ENCODE results near the gene PCSK6.
"Not testable (repeated sequence)": the region's sequence is repeated elsewhere in the genome, so short reads cannot be mapped to it uniquely, and the experiment has no call there.

PCSK6 gene

GRCh38 chr15:101481917-101482525 is 7.5 kb downstream of the PCSK6 start:
- DNase-seq (ENCODE audit: low spot score) = no peak

DNA sequence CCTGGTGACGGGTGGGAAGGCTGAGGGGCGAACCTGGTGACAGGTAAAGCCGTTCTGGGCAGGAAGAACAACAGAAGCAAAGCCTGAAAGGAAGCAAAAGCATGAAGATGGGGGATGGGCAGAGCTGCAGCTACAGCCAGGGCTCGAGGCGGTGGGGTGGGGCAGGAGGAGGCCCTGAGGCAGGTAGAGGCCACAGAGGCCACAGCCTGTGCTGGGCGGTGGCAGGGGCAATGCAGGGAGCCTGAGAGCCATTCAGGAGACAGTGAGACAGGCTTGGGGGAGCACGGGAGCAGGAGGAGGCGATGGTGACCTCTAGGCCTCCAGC is 8.2 kb downstream of the PCSK6 start:
- DNase-seq (ENCODE audit: low spot score) = no peak

DNA sequence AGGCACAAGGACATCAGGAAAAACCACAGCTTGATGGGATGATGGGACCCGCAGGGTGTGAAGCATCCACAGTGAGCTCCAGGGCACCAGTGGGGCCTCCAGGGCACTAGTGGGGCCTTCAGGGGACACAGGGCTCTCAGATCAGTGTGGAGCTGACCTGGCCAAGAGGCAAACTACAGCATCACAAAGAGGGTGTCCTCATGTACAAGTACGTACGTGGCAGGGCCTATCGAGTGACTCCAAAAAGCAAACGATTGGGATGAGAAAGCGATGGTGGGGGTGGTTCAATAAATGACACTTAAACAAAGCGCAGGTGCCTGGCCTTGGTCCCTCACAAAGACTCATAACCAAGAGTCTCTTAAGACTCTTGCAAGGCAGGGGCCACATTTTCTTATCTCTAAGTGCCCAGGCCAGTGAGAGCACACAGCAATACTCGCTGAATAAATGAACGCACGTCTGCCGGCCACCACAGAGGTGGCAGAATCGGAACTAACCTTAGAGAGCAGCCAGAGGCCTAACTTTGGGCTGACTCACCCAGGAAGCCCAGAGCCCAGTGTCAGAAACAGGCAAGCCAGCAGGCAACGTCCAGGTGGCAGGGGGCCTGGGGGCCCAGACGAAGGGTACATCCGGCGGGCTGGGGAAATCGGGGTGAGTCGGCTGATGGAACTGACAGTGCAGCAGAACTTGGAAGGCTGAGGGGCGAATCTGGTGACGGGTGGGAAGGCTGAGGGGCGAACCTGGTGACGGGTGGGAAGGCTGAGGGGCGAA is 8.7 kb downstream of the PCSK6 start:
- no peak for DNase-seq (ENCODE audit: low spot score)

DNA sequence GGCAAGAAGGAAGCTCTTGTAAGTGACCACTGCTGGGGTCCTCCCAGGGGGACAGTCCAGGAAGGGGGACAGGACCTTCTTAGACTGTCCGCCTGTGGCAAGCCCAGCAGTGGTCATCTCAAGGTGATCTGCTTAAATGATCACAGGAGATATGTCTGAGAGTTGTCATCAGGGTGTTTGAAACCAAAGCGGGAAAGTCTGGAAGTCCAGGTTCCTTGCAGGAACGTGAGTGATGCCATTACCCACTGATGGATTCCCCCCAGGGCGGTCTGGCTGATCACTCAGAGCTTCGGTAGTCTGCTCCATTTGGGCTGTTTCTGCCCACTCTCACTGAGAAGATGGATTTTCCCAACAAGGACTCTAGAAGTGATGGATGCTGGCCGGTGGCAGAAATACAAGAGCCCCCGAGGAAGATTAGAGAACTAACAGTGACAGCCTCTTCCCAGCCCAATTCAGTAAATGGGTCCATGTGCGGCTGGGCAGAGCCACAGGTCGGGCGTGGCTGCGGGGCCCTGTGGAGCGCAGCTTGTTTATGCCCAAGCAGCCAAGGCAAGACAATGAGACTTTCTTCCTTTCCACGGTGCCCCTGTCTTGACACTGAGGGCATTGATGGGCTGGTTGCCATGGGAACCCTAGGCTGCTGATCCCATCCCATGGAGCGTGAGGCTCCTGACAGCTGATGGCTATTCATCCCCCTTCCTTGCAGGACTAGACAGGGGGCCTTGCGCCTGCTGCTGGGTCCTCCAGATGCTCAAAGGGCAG is 9.5 kb downstream of the PCSK6 start:
- DNase-seq (ENCODE audit: low spot score) = no peak

DNA sequence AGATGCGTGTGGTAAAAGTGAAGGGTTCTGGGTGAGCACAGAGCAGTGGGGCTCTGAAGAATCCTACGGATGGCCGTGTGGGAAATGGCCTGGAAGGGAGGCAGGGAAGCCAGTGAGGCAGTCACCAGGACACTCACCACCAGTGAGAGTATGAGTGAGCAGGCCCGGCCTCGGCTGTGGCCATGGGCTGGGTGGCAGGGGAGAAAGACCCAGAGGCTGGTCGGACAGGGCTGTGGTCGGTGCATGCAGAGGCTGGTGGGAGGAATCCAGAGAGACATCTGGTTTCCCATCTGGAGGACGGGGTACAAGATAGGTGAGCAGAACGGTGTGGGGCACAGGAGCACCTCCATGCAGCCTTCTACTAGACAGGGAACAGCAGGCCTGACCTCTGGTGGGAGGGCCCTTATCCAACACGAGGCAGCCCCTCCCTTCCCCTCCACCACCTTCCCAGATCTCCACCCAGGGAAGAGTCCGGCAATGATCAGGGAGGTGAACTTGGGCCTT is 10.1 kb downstream of the PCSK6 start:
- DNase-seq (ENCODE audit: low spot score) = no peak

GRCh38 chr15:101478701-101479341 is 10.7 kb downstream of the PCSK6 start:
- DNase-seq (ENCODE audit: low spot score) = no peak

DNA sequence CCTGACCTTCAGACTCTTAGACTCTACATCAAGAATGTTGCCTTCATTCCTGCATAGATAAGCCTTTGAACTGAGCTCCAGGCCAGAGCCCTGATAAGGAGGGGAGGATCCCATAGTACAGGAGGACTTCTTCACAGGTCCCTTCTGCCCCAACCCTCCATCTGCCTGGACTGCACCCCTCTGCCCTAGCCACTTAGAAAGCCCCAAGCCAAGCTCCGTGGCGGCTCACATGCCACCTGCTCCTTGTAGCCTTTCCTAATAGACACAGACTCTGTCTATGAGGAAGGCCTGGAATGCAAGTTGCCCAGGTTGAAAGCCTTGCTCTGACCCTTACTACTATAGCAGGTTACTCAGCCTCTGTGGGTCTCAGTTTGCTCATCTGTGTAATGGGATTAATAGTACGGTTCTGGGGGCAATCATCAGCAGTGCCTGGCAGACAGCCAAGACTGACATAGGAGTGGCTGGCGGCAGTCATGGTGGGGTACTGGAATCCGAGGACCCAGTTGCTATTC is 11.6 kb downstream of the PCSK6 start:
- no peak for DNase-seq (ENCODE audit: low spot score)

- DNase-seq (ENCODE audit: low spot score) = no peak
Observed at GRCh38 chr15:101476756-101477155, 12.8 kb downstream of the PCSK6 start.

DNA sequence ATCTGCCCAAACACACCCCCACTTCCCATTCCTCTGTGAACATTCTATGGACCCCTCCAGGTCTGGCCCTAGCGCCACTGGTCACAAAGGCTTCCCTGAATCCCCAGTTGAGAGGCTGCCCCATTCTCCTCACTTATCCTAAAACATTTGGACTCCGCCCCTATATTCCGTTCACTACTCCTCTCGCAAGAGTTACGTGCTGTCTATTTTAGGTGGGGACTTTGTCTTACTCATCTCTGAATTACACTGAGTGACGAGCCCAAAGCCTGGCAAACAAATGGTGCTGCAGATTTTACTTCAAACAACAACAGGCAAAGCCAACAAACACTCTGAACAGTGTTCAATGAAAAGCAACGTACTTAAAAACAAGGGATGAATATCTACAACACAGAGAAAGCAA is 14.5 kb downstream of the PCSK6 start:
- DNase-seq (ENCODE audit: low spot score) = no peak

DNA sequence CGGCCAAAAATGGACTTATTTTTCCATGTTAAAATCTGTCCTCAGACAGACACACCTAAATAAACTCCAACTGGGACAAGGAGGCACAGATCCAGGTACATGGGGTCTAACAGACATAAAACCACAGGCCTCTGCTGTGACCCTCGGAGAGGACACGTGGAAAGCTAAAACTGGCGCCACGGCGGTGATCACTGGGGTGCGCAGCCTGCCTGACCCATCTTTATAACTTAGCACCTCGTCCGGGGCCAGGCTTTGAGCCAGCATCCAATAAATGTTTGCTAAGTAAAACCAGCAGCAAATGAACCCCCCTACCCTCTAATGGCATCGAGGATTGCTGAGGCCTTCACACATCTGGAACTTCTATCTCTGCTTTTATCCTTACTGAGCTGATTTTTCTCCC is 15.3 kb downstream of the PCSK6 start:
- no peak for DNase-seq (ENCODE audit: low spot score)

DNA sequence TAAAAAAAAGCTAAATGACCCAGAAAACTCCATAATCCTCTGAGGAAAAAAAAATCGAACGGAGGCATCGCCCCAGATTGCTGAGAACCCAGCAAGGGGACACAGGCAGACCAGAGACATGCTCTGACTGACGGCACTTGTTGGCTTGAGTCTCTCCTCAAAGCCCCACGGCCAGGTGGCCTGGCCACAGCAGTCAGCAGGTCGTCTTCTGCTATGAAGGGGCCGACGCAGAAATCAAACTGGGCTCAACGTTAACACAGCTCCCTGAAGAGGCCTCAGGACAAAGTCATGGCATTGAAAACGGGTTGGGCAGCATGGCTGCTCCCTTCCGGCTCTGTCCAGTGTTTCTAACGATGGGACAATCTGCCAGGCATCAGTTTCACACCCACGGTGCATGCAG is 17.5 kb downstream of the PCSK6 start:
- DNase-seq (ENCODE audit: low spot score) = no peak

DNA sequence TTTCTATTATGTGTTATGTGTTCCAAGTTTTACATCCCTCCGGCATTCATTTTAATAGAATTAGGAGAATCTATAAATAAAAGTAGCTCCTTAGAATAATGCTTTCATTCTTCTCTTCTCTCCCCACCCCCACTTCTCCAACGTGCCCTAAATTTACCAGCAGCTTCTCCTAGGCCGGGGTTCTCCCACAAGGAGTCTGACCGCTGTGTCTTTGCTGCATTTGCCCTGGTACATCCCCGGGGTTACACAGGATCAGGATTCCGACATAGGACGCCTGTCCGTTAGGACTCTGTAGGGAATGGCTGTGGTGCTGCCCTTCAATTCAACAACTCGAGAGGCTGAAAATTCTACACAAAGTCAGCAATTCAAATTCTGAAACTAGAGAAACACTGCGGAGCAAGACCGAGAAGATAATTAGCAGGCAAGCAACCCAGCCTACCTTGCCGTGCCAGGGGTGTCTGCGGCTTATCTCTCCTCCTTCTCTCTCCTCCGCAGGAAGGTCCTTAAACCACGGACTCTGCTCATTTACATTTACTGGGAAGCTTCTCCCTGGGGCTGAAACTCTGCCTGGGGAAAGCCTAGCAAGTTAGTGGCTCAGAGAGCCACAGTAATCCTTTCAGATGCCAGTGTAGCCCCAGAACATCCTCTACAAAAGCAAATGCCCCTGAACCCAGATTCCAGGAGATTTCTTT is 18.8 kb downstream of the PCSK6 start:
- DNase-seq (ENCODE audit: low spot score) = no peak

- no peak for DNase-seq (ENCODE audit: low spot score)
Observed at GRCh38 chr15:101469520-101470288, 19.8 kb downstream of the PCSK6 start.

- no peak for DNase-seq (ENCODE audit: low spot score)
Observed at GRCh38 chr15:101466188-101466587, 23.3 kb downstream of the PCSK6 start.

- DNase-seq (ENCODE audit: low spot score) = no peak
Observed at GRCh38 chr15:101464999-101465669, 24.4 kb downstream of the PCSK6 start.

DNA sequence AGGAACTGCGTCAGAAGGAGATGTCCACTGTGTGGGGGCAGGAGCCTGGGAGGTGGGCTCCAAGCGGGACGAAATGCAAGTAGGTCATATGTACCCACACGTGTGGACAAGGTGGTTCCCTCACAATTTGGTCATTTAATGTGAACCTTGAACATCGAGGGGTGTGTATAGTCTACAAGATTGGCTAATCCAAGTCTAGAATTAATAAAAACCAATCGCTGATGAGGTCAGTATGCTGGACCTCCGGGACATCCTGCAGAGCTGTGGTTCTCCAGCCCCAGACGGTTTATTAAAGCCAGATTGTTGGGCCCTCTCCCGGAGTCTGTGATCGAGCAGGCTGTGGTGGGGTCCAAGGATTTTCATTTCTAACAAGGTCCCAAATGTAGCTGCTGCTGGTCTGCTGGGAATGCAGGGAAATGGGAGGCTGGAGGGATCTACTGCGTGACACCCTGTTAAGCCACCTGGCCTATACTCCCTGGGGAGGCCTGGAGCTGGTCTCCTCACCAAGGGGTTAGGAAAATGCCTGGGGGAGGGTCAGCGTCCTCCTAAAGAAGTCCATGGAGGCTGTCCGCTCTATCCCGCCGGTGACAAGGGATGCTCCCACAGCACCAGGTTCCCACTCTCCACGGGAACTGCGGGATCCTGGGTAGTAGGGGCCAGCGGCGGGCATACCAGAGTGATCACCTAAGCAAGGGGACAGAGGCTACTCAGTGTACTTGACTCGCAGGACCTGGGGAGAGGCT is 25.1 kb downstream of the PCSK6 start:
- no peak for DNase-seq (ENCODE audit: low spot score)

GRCh38 chr15:101463696-101464095 is 25.8 kb downstream of the PCSK6 start:
- DNase-seq (ENCODE audit: low spot score) = not testable (repeated sequence)

DNA sequence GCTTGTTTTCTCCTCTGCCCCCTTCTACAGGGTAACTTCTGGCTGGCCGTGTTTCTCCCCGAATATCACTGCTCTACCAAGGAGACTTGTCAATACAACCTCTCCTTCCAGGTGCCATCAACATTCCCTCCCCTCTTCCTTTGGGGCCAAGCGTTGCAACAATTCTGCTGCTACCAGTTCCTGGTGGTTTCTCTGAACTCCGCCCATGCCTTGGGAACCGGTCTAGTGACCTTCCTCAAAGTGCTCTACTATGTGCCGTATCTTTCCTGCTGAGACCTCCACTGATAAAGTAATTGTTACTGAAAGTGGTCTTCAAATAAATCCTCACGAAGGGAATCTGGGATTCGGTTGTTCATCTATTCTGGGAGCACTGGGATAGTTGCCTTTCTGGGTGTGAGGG is 26.2 kb downstream of the PCSK6 start:
- peak; percentile 8 for DNase-seq (ENCODE audit: low spot score)

- DNase-seq (ENCODE audit: low spot score) = no peak
Observed at GRCh38 chr15:101461097-101461496, 28.4 kb downstream of the PCSK6 start.
